Measurements from ENCODE around the gene FSTL5.

Gene FSTL5

DNA sequence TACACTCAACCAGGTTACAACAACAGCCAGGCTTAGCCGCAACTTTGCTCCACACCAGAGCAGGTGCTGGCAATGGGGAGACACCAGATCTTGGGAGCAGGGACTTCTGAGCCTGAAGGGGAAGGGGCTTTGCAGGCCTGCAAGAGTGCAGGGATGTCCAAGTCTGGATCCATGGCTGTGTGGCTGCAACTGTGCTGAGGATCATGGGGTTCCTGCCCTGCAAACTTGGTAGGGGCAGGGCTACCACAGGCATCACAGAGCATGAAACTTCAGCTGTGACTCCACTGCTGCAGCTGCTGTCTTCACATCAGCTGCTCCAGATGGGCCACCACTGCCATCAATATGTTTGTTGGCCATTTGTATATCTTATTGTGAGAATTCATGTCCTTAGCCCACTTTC lies 340.4 kb downstream of the FSTL5 start:
- TF ChIP-seq CTCF (IDR thresholded peaks at IDR 0.05) = no peak
- Histone ChIP-seq H3K27me3 (no peaks in the 10 kb centered on the region), H3K4me1 (ENCODE audit: control insufficient read depth in 1 of 2, insufficient read depth in 1 of 2, low read depth in 1 of 2, low read length in 1 of 2) (no peaks in the 10 kb centered on the region), H3K27ac (no peak overlapping the region), H3K4me3 (ENCODE audit: low read depth in 1 of 2, low read length in 1 of 2) (no peak overlapping the region), H3K9me3 (no peaks in the 10 kb centered on the region), H3K36me3 (no peaks in the 10 kb centered on the region)

GRCh38 chr4:161822174-161822573 lies 341.6 kb downstream of the FSTL5 start:
- no peaks in the 10 kb centered on the region for H3K36me3 ChIP-seq
- H3K27me3 ChIP-seq = no peaks in the 10 kb centered on the region
- H3K27ac ChIP-seq = no peak overlapping the region
- TF ChIP-seq CTCF (IDR thresholded peaks at IDR 0.05) = no peak
- no peaks in the 10 kb centered on the region for H3K9me3 ChIP-seq
- no peak overlapping the region for H3K4me3 ChIP-seq (ENCODE audit: low read depth in 1 of 2, low read length in 1 of 2)
- no peaks in the 10 kb centered on the region for H3K4me1 ChIP-seq (ENCODE audit: control insufficient read depth in 1 of 2, insufficient read depth in 1 of 2, low read depth in 1 of 2, low read length in 1 of 2)

DNA sequence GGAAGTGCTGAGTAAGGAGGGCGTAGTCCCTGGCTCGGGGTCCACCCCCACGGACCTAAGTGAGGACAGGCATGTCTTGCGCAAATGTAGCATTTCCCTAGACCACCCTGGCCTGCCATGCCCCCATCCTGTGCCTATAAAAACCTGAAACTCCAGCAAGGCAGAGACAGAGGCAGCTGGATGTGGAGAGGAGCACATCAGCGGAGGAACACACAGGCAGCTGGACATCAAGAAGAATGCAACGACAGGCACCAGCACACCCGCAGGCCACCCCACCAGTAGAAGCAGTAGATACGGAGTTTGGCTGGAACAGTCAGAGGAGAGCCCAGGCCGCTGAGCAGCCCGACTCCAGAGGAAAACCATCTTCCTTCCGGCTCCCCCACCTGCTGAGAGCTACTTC lies 345.9 kb downstream of the FSTL5 start:
- no peaks in the 10 kb centered on the region for H3K4me1 ChIP-seq (ENCODE audit: control insufficient read depth in 1 of 2, insufficient read depth in 1 of 2, low read depth in 1 of 2, low read length in 1 of 2)
- no peak for TF ChIP-seq CTCF (IDR thresholded peaks at IDR 0.05)

GRCh38 chr4:161816958-161817357 lies 346.8 kb downstream of the FSTL5 start:
- H3K27ac ChIP-seq = no peak overlapping the region
- no peak overlapping the region for H3K4me3 ChIP-seq (ENCODE audit: low read depth in 1 of 2, low read length in 1 of 2)
- H3K4me1 ChIP-seq (ENCODE audit: control insufficient read depth in 1 of 2, insufficient read depth in 1 of 2, low read depth in 1 of 2, low read length in 1 of 2) = no peaks in the 10 kb centered on the region
- H3K9me3 ChIP-seq = no peaks in the 10 kb centered on the region
- no peaks in the 10 kb centered on the region for H3K36me3 ChIP-seq
- TF ChIP-seq CTCF (IDR thresholded peaks at IDR 0.05) = no peak
- H3K27me3 ChIP-seq = no peaks in the 10 kb centered on the region

More for the DNA sequence above, 345.9 kb downstream of the FSTL5 start:
- Histone ChIP-seq H3K36me3 (no peaks in the 10 kb centered on the region), H3K9me3 (no peaks in the 10 kb centered on the region), H3K27ac (no peak overlapping the region), H3K4me3 (ENCODE audit: low read depth in 1 of 2, low read length in 1 of 2) (no peak overlapping the region), H3K27me3 (no peaks in the 10 kb centered on the region)

DNA sequence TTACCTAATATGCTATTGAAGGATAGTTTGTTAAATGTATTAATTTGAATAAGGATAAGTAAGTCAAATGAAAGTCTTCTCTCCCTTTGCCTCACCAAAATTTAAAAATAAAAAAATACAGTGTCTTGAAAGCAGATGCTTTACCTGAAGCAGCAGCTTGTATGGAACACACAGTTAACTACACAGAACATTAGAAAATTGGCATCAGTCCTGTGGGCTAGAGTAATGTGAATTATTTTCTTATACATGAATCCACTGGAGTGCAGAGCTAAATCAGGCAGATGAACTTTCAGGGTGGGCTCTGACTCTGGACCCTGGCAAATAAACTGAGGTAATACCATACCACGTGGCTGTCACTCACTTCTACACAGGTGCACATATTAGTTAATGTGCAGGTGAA lies 348.0 kb downstream of the FSTL5 start:
- H3K4me1 ChIP-seq (ENCODE audit: control insufficient read depth in 1 of 2, insufficient read depth in 1 of 2, low read depth in 1 of 2, low read length in 1 of 2) = no peaks in the 10 kb centered on the region
- H3K27ac ChIP-seq = no peak overlapping the region
- H3K9me3 ChIP-seq = no peaks in the 10 kb centered on the region
- no peaks in the 10 kb centered on the region for H3K36me3 ChIP-seq
- no peak overlapping the region for H3K4me3 ChIP-seq (ENCODE audit: low read depth in 1 of 2, low read length in 1 of 2)
- no peaks in the 10 kb centered on the region for H3K27me3 ChIP-seq
- no peak for TF ChIP-seq CTCF (IDR thresholded peaks at IDR 0.05)

GRCh38 chr4:161813889-161814288 lies 349.9 kb downstream of the FSTL5 start:
- Histone ChIP-seq H3K27me3 (no peaks in the 10 kb centered on the region), H3K9me3 (no peaks in the 10 kb centered on the region), H3K36me3 (no peaks in the 10 kb centered on the region), H3K4me1 (ENCODE audit: control insufficient read depth in 1 of 2, insufficient read depth in 1 of 2, low read depth in 1 of 2, low read length in 1 of 2) (no peaks in the 10 kb centered on the region), H3K4me3 (ENCODE audit: low read depth in 1 of 2, low read length in 1 of 2) (no peak overlapping the region), H3K27ac (no peak overlapping the region)
- TF ChIP-seq CTCF (IDR thresholded peaks at IDR 0.05) = no peak
